GM21447 (cell line): ENCODE measurements around the gene TRAPPC2L.

Experiments
- ATAC-seq: cut with Tn5 transposase; IDR thresholded peaks from one replicate; pipeline ENCODE4 v1.9.1; 2021; ENCODE audit not compliant: unreplicated experiment

The TRAPPC2L gene

GRCh38 chr16:88856122-88856827, 652 bp upstream of the TRAPPC2L start:
- no peak for ATAC-seq

GRCh38 chr16:88857728-88858339, 907 bp downstream of the TRAPPC2L start:
- ATAC-seq: peak; percentile 45

DNA sequence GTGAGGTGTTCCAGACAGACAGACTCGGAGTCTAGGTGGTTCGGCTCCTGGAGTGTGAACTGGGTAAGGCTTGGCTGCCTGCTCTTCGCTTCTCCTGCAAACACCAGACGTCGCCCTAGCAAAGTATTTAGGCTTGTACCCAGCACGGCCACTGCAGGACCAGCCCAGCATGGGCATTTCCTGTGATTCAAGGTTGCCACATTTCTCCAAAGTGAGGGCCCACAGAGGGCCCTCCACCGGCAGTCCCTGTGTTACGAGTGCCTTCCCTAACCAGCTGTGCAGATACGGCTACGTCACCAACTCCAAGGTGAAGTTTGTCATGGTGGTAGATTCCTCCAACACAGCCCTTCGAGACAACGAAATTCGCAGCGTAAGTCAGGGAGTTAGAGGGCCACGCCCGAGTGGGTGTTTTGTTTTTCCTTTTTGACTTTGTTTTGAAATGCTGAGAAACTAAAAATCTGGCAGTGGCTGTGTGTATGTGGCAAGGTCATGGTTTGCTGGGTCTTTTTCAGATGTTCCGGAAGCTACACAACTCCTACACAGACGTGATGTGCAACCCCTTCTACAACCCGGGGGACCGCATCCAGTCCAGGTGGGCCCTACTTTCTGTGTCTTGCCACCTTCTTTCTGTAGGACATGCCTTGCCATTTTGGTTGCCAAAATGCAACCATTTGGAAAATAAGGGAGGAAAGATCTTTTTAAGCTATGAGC, 2.6 kb downstream of the TRAPPC2L start:
- ATAC-seq: no peak

DNA sequence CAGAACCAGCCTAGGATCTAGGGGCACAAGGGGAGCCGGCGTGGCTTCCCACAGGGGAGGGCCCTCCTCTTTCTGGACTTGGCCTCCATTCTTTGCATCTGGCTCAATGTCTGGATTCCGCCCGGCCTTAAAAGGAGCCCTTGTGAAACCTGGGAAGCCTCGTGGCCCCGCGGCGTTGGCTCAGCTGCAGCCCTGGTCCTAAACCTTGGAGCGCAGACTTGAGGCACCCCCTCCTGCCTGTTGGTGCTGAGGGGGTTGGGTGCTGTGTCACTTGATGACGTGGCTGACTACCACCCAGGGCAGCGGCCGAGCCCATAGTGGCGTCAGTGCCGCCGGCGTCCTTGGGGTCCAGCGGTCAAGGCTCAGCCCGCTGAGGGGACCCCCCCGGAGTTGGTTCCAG, 4.4 kb downstream of the TRAPPC2L start:
- ATAC-seq: no peak

GRCh38 chr16:88862968-88863367, 6.0 kb downstream of the TRAPPC2L start:
- no peak for ATAC-seq

GRCh38 chr16:88863426-88863825, 6.5 kb downstream of the TRAPPC2L start:
- ATAC-seq: no peak

DNA sequence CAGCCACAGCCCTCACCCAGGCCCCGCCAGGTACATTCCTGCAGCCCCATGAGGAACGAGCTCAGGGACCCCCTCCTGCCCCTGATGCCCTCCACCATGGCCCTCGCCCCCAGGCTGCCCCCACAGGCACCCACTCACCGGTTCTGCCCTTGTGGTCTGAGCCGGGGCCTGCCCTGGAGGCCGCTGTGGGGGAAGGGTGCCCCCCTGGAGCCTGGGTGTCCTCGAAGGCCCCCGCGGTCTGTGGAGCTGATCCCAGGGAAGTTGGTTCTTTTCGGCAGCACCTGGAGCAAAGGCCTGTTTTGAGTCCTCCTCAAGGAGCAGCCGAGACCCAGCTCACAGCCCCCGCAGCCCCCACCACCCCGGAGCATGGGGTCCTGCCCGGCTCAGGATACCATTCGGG, 7.2 kb downstream of the TRAPPC2L start:
- no peak for ATAC-seq

DNA sequence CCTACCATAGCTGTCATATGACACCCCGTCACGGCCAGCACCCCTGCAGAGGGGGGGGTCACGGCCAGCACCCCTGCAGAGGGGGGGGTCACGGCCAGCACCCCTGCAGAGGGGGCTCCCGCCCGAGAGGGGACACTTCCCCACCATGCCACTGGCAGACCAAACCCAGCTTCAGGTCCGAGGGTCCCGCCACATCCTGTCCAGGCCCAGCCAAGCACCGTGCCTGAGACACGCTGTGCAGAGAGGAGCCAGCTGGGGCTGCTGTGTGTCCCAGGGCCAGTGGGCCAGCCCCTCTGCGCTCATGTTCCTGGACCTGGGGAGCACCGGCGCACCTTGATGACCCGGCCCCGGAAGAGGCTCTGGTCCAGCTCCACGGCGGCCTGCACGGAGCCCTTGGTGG, 7.6 kb downstream of the TRAPPC2L start:
- no peak for ATAC-seq

- no peak for ATAC-seq
These were observed 8.4 kb downstream of the TRAPPC2L start for GRCh38 chr16:88865310-88865709.

DNA sequence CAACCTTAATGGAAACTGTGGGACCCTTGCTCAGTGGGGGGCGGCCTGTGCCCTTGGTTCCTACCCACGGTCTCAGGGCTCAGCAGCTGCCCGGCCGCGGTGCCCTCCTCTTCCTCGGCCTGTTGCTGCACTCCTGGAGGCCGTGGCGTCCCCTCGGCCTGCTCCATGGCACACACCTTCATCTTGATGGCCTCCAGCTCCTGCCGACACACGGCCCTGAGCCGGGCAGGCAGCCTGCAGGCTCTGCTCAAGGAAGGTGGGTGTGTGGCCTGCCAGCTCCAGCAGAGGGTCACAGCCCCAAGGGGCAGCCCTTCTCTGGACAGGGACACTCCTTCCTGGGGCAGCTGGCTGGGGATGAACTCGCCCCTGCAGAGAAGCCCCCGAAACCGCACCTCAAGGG, 8.8 kb downstream of the TRAPPC2L start:
- ATAC-seq: no peak

- ATAC-seq: no peak
These were observed 9.4 kb downstream of the TRAPPC2L start, which contains the start of gene PABPN1L for GRCh38 chr16:88866151-88866920. Gene PABPN1L, minus strand, starts transcription at chr16:88866660. Its CDS starts 54 bp downstream, at chr16:88866606.

- ATAC-seq: no peak
These were observed 10.8 kb downstream of the TRAPPC2L start for GRCh38 chr16:88867581-88868246.

GRCh38 chr16:88868974-88869672, 12.2 kb downstream of the TRAPPC2L start:
- no peak for ATAC-seq

GRCh38 chr16:88869673-88869980, 12.7 kb downstream of the TRAPPC2L start:
- ATAC-seq: no peak

DNA sequence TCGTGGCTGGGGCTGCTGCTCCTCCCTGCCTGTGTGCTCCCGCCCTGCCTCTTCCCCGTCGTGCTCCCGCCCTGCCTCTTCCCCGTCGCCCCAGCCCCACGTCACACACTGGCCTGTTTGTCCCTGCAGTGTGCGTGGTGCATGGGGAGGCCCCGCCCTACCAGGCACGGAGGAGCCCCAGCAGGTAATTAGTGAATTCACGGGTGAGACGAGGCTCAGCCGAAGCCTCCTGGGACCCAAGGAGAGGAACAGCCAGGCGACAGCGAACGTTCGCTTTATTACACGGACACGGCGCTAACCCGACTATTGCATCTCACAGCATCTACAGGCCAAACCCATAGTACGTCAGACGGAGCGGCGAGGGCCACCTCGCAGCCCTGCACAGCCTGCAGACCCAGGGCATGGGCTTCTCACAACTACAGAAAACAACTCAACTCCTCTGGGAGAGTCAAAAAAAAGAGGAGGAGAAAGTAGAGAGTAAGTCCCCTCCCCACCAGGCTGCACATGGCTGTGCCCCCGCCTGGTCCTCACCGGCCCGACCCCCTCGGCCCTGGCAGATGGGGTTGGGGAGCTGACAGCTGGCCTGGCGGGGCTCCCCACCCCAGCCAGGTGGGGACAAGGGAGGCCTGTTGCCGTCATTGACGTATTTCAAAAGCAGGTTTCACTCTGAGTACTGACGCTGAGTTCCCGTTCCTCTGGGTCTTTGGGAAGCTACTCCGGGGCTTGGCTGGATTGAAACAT, 13.9 kb downstream of the TRAPPC2L start:
- ATAC-seq: no peak

DNA sequence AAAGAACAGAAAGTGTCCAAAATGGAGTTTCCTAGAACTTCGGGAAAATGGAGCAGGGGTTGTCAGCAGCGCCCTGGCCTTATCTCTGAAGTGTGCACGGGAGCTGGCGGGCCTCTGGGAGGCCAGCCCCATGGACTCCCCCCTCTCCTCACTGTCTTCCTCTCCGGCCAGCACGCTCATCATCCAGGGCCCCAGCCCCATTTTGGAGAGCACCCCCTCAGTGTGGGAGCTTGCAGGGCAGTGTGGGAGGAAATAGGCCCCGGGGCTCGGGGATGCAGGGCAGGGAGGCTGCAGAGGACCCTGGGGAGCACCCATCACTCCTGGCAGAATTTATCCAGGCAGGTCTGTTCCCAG, 14.4 kb downstream of the TRAPPC2L start:
- ATAC-seq: no peak

DNA sequence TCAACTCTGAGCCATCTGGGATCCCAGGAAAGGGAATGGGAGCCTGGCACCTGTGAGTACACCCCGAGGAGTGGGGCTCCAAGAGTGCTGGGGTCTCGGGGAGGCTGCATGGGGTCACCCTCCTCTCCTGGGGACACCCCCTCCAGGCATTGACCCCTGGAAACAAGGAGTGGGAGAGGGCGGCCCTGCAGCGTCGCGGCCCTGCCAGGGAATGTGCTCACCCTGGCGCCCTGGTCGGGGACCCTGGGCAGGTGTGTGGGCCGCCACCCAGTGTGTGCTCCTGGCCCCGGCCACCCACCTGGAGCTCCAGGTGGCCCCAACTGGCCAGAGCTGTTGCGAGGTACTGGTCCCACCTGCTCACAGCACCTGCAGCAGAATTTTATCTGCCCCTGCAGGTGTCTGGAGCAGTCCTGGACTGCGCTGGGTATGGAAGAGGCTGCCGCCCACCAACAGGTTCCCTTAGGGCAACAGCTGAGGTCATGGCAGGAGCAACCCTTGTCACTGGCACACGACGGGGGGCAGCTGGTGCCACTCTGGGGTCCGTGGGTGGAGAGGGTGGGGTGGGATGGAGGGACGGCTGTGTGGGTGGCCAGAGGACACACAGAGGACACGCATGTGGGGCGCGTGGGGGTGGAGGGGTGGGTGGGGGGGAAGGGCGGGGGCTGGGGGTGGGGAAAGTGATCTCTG, 14.9 kb downstream of the TRAPPC2L start:
- no peak for ATAC-seq

- ATAC-seq: no peak
These were observed 15.9 kb downstream of the TRAPPC2L start for GRCh38 chr16:88872650-88873331.
